ENCODE data around the gene H1-8.

Gene H1-8

GRCh38 chr3:129549805-129550204, 6.8 kb downstream of the H1-8 start:
- no peak overlapping the region for H3K9ac ChIP-seq (ENCODE audit: low read depth, low read length)
- no peaks in the 10 kb centered on the region for H3K27me3 ChIP-seq (ENCODE audit: insufficient read depth, low read length)
- no peak overlapping the region for H3K4me3 ChIP-seq (ENCODE audit: low read length)
- 95% methylated on average over 3 of the region's 3 CpGs for WGBS
- H3K4me1 ChIP-seq (ENCODE audit: insufficient read depth, low read length), result no peaks in the 10 kb centered on the region
- H3K9me3 ChIP-seq (ENCODE audit: insufficient read depth, low read depth, low read length), result no peaks in the 10 kb centered on the region
- H3K27ac ChIP-seq (ENCODE audit: low read depth, low read length), result no peak overlapping the region
- H3K36me3 ChIP-seq (ENCODE audit: insufficient read depth, low read length), result no peaks in the 10 kb centered on the region

DNA sequence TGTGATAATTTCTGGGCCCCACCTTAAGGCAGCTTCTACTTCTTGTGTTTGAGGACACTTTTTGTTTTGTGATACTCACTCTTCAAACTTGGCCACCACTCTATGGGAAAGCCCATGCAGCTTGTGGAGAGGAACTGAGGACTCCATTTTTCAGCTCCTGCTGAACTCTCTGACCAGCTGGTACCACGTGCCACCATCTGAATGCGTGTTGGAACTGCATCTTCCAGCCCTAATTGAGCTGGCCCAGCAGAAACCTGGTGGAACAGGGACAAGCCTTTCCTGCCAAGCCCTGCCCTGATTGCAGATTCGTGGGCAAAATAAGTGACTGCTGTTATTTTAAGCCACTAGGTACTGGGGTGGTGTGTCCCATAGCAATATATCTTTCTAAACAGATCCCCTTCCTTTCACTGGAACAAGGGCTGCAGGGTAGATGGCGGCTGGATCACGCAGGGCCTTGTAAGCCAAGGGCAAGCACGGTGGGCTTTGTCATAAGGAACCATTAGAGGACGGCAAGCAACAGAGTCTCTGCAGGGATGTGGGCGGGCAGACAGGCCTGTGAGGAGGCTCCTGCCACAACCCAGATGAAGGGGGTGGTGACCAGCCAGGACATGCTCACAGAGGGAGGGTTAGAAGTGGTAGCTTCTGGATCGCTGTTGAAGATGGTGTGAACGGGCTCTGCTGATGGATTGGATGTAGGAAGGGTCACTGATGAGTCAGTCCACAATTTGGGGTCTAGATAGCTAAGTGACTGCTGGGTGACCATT, 9.5 kb downstream of the H1-8 start:
- WGBS, result 74% methylated on average over 10 of the region's 10 CpGs
- H3K9me3 ChIP-seq (ENCODE audit: insufficient read depth, low read depth, low read length), result no peaks in the 10 kb centered on the region
- no peak overlapping the region for H3K27ac ChIP-seq (ENCODE audit: low read depth, low read length)
- H3K4me1 ChIP-seq (ENCODE audit: insufficient read depth, low read length), result no peaks in the 10 kb centered on the region; the same call in 1 of the 2 replicates
- H3K4me3 ChIP-seq (ENCODE audit: low read length), result no peak overlapping the region
- H3K9ac ChIP-seq (ENCODE audit: low read depth, low read length), result no peak overlapping the region
- peaks cover 5% of the 10 kb centered on the region for H3K36me3 ChIP-seq (ENCODE audit: insufficient read depth, low read length)
- H3K27me3 ChIP-seq (ENCODE audit: insufficient read depth, low read length), result no peaks in the 10 kb centered on the region

GRCh38 chr3:129553171-129553570, 10.2 kb downstream of the H1-8 start:
- Histone ChIP-seq H3K4me3 (ENCODE audit: low read length) (no peak overlapping the region), H3K27ac (ENCODE audit: low read depth, low read length) (no peak overlapping the region), H3K9me3 (ENCODE audit: insufficient read depth, low read depth, low read length) (no peaks in the 10 kb centered on the region), H3K4me1 (ENCODE audit: insufficient read depth, low read length) (no peaks in the 10 kb centered on the region; the same call in 1 of the 2 replicates), H3K9ac (ENCODE audit: low read depth, low read length) (no peak overlapping the region), H3K27me3 (ENCODE audit: insufficient read depth, low read length) (no peaks in the 10 kb centered on the region), H3K36me3 (ENCODE audit: insufficient read depth, low read length) (peaks cover 6% of the 10 kb centered on the region)
- 69% methylated on average over 6 of the region's 6 CpGs for WGBS

DNA sequence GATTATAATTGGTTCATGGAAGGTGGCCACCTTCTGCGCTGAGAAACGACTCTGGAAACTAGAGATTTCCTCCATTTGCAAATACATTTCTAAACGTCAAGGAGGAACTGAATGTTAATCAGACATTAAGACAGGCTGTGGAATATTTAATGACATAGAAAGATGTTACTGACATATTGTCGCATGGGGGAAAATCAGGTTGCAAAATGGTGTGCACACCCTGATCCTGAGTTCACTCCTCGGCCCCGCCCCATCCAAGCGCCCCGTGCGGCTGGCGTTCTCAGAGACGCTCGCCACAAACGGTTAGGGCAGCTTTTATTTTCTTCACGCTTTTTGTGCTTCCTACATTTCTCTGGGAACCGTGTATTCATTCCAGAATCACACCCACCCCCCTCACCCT, 10.7 kb downstream of the H1-8 start:
- Histone ChIP-seq H3K27ac (ENCODE audit: low read depth, low read length) (no peak overlapping the region), H3K4me3 (ENCODE audit: low read length) (no peak overlapping the region), H3K9me3 (ENCODE audit: insufficient read depth, low read depth, low read length) (no peaks in the 10 kb centered on the region), H3K4me1 (ENCODE audit: insufficient read depth, low read length) (no peaks in the 10 kb centered on the region; the same call in 1 of the 2 replicates), H3K27me3 (ENCODE audit: insufficient read depth, low read length) (no peaks in the 10 kb centered on the region), H3K36me3 (ENCODE audit: insufficient read depth, low read length) (peaks cover 6% of the 10 kb centered on the region), H3K9ac (ENCODE audit: low read depth, low read length) (no peak overlapping the region)
- 87% methylated on average over 15 of the region's 15 CpGs for WGBS

DNA sequence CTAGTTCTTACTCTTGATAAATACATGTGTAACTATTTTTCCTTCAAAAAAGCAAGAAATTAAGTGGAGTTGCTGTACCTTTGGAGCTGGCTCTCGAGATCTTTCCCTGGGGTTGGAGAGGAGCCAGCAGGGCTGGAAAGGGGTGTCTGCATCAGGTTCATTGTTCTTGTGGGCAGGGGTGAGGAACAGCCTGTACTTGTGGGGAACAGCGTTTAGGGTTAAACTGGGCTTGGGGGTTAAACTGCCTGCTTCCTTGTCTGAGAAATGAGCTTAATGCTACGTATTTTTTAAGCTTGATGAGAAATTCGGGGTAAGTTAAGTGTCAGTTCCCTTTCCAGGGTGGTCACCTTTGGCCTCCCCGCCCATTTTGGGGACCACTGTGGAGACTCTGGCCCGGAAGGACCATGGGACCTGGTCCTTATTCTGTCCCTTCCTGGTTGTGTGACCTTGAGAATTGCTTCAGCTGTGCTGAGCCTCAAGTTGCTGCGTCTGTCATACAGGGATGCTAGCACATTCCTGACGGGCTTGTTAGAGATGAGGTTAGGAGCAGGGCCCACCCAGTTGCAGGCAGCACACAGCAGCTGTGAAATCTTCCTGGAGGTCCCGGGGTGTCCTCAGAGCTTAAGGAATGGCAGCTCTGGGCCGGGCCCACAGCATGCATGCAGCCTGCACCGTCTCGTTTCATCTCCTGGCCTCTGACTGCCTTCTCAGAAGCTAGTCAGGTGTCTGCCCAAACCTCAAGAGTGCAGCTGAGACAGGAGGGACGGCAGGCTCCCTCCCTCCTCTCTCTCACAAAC, 11.6 kb downstream of the H1-8 start:
- Histone ChIP-seq H3K27ac (ENCODE audit: low read depth, low read length) (no peak overlapping the region), H3K4me1 (ENCODE audit: insufficient read depth, low read length) (no peaks in the 10 kb centered on the region; the same call in 1 of the 2 replicates), H3K9me3 (ENCODE audit: insufficient read depth, low read depth, low read length) (no peaks in the 10 kb centered on the region), H3K27me3 (ENCODE audit: insufficient read depth, low read length) (no peaks in the 10 kb centered on the region), H3K9ac (ENCODE audit: low read depth, low read length) (no peak overlapping the region), H3K36me3 (ENCODE audit: insufficient read depth, low read length) (peaks cover 11% of the 10 kb centered on the region), H3K4me3 (ENCODE audit: low read length) (no peak overlapping the region)
- WGBS, result 85% methylated on average over 13 of the region's 13 CpGs

DNA sequence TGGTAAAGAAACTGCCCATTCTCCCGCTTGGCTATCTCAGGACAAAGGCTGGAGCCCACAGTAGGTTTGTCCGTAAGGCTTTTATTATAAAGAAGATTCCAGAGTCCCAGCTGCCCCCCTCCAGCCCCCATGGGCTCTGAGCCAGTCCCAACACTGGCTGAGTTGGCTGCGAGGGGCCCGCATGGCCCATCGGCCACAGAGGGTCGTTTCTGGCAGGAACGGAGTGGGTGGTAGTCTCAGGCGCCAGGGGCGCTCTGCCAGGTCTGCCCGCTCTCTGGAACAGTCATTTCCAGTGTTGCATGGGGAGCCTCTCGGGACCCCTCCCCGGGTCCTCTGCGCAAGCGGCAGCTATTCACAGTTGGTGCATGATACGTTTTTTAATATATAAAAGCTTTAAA, 12.2 kb downstream of the H1-8 start:
- Histone ChIP-seq H3K9ac (ENCODE audit: low read depth, low read length) (no peak overlapping the region), H3K36me3 (ENCODE audit: insufficient read depth, low read length) (peaks cover 11% of the 10 kb centered on the region), H3K9me3 (ENCODE audit: insufficient read depth, low read depth, low read length) (no peaks in the 10 kb centered on the region), H3K27ac (ENCODE audit: low read depth, low read length) (no peak overlapping the region), H3K27me3 (ENCODE audit: insufficient read depth, low read length) (no peaks in the 10 kb centered on the region), H3K4me1 (ENCODE audit: insufficient read depth, low read length) (no peaks in the 10 kb centered on the region; the same call in 1 of the 2 replicates), H3K4me3 (ENCODE audit: low read length) (no peak overlapping the region)
- 93% methylated on average over 15 of the region's 15 CpGs for WGBS

DNA sequence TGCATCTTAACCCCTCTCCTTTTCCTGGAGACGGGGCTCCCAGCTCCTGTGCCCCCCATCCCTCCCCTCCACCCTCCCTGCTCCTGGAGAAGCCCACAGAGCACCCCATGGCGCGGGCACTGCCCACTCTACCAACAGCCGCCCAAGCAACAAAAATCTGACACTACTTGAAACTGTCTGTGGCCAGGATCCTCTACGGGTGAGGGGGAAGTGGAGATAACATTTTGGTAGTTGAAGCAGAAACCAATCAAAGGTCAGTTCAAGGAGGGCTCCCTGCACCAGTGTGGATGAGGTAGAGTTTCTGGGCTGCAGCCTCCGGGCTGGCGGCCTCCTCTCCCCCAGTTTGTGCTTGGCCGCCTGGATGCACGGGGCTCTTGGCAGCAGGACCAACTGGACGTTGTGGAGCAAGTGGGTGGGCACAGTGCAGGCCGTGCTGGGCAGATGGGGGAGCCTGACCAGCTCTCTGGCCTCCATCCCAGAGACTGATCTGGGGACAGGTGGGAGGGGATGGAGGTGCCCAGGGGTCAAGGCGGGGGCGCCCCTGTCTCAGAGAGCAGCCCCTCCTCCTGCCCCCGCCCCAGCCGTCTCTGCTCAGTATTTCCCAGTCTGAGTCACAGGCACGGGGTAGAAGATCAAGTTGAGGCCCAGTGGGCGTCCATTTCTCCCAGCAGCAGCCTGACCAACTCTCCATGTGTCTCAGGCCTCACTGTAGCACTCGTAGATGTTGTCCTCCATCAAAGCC, 12.8 kb downstream of the H1-8 start:
- Histone ChIP-seq H3K27me3 (ENCODE audit: insufficient read depth, low read length) (no peaks in the 10 kb centered on the region), H3K9ac (ENCODE audit: low read depth, low read length) (no peak overlapping the region), H3K36me3 (ENCODE audit: insufficient read depth, low read length) (peaks cover 11% of the 10 kb centered on the region), H3K9me3 (ENCODE audit: insufficient read depth, low read depth, low read length) (no peaks in the 10 kb centered on the region), H3K27ac (ENCODE audit: low read depth, low read length) (no peak overlapping the region), H3K4me3 (ENCODE audit: low read length) (no peak overlapping the region), H3K4me1 (ENCODE audit: insufficient read depth, low read length) (no peaks in the 10 kb centered on the region; the same call in 1 of the 2 replicates)
- 94% methylated on average over 18 of the region's 18 CpGs for WGBS

GRCh38 chr3:129556358-129556695, 13.4 kb downstream of the H1-8 start:
- Histone ChIP-seq H3K4me1 (ENCODE audit: insufficient read depth, low read length) (no peaks in the 10 kb centered on the region; the same call in 1 of the 2 replicates), H3K4me3 (ENCODE audit: low read length) (no peak overlapping the region), H3K27ac (ENCODE audit: low read depth, low read length) (no peak overlapping the region), H3K9ac (ENCODE audit: low read depth, low read length) (no peak overlapping the region), H3K9me3 (ENCODE audit: insufficient read depth, low read depth, low read length) (no peaks in the 10 kb centered on the region), H3K27me3 (ENCODE audit: insufficient read depth, low read length) (no peaks in the 10 kb centered on the region), H3K36me3 (ENCODE audit: insufficient read depth, low read length) (peaks cover 11% of the 10 kb centered on the region)
- WGBS, result 94% methylated on average over 15 of the region's 15 CpGs

GRCh38 chr3:129556890-129557547, 14.0 kb downstream of the H1-8 start:
- Histone ChIP-seq H3K4me1 (ENCODE audit: insufficient read depth, low read length) (no peaks in the 10 kb centered on the region; the same call in 1 of the 2 replicates), H3K9me3 (ENCODE audit: insufficient read depth, low read depth, low read length) (no peaks in the 10 kb centered on the region), H3K27me3 (ENCODE audit: insufficient read depth, low read length) (no peaks in the 10 kb centered on the region), H3K36me3 (ENCODE audit: insufficient read depth, low read length) (peaks cover 11% of the 10 kb centered on the region), H3K9ac (ENCODE audit: low read depth, low read length) (no peak overlapping the region), H3K27ac (ENCODE audit: low read depth, low read length) (no peak overlapping the region), H3K4me3 (ENCODE audit: low read length) (no peak overlapping the region)
- 87% methylated on average over 31 of the region's 31 CpGs for WGBS

- no peak overlapping the region for H3K9ac ChIP-seq (ENCODE audit: low read depth, low read length)
- peaks cover 14% of the 10 kb centered on the region for H3K36me3 ChIP-seq (ENCODE audit: insufficient read depth, low read length)
- no peaks in the 10 kb centered on the region; the same call in 1 of the 2 replicates for H3K4me1 ChIP-seq (ENCODE audit: insufficient read depth, low read length)
- H3K9me3 ChIP-seq (ENCODE audit: insufficient read depth, low read depth, low read length), result no peaks in the 10 kb centered on the region
- no peak overlapping the region for H3K27ac ChIP-seq (ENCODE audit: low read depth, low read length)
- 91% methylated on average over 11 of the region's 11 CpGs for WGBS
- H3K4me3 ChIP-seq (ENCODE audit: low read length), result no peak overlapping the region
- H3K27me3 ChIP-seq (ENCODE audit: insufficient read depth, low read length), result no peaks in the 10 kb centered on the region
Measured at GRCh38 chr3:129557548-129557894, 14.5 kb downstream of the H1-8 start.
